Suppressor macrophage (primary cell): ENCODE results near the gene CDK10.

Source experiments
- DNase-seq, 4 experiments: peaks; one replicate each; pipeline ENCODE4 v3.0.0-alpha.2; 2020 to 2022

CDK10 gene

DNA sequence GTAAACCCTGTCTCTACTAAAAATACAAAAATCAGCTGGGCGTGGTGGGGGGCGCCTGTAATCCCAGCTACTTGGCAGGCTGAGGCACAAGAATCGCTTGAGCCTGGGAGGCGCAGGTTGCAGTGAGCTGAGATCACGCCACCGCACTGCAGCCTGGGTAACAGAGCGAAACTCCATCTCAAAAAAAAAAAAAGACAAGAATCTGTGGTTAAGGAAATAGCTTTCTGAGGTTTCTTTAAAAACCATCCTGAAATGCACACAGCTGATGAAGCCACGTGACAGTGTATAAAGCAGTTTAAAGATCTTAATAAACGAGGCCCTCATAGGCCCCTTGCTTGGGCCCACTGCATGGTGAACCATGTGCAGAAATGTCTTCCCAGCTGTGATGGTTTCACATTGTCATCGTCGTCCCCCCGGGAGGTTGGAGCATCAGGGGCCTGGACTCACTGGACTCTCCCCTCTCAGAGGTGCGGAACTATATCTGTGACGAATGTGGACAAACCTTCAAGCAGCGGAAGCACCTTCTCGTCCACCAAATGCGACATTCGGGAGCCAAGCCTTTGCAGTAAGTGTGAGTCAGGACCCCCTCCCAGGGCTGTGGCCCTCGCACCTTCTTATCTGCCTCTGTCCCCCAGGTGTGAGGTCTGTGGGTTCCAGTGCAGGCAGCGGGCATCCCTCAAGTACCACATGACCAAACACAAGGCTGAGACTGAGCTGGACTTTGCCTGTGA, 51.0 kb downstream of the CDK10 start:
- DNase-seq, result no peak

DNA sequence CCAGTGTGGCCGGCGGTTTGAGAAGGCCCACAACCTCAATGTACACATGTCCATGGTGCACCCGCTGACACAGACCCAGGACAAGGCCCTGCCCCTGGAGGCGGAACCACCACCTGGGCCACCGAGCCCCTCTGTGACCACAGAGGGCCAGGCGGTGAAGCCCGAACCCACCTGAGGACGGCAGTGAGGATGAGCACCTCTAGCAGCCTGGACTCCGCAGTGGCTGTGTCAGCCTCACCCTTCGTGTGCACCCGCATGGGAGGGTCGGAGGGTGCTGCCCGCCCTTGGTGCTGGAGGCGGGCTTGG, 51.5 kb downstream of the CDK10 start:
- DNase-seq, result no peak

DNA sequence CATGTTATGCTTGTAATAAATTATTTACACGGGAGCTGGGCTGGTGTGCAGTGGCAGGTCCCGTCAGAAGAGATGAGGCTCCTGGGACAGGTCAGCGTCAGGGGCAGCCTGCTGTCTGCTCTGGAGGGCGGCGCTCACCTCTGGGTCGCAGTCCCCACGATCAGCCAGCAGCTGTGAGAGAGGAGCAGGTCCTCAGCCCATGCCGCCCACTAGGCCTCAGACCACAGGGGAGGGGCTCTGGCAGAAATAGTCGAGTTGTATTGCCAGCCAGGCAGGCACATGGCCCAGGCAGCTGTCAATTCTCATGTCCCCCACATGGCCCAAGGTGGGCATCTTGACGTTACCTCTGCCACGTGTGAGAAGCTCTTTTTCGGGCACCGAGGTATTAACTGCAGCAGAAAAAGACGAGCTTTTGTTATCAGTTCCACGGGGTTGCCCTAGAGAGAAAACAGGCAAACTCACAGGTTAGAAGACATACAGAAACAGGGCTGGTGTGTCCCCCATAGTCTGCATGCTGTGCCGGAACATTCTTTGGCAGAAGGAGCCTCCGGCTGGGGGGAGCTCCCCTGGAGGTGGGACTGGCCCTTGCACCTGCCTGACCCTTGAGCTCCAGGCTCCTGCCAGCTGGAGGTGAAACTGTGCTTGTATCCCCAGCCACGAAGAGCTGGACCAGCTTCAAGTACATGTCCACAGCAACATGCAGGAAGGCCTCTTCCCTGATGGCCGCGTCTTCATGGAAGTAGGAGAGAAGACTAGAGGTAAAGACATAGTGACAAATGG, 52.2 kb downstream of the CDK10 start:
- DNase-seq, result no peak

DNA sequence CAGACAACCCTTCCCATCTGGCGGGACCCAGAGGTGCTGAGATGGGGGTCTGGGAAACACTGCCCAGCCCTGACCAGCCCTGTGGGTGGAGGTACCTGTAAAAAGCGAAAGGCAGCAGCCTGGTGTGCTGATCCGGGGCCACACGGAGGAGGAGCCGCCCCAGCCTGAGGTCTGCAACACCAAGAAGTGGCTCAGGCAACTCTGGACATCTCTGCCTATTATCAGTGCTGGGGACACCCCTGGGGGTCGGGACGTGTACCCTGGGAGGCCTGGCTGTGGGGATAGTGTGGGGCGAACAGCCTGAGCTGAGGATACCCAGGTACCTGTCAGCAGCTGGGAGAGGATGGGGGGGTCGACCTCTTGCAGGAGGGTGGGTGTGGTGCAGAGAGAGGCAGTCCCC, 52.9 kb downstream of the CDK10 start:
- DNase-seq, result no peak

DNA sequence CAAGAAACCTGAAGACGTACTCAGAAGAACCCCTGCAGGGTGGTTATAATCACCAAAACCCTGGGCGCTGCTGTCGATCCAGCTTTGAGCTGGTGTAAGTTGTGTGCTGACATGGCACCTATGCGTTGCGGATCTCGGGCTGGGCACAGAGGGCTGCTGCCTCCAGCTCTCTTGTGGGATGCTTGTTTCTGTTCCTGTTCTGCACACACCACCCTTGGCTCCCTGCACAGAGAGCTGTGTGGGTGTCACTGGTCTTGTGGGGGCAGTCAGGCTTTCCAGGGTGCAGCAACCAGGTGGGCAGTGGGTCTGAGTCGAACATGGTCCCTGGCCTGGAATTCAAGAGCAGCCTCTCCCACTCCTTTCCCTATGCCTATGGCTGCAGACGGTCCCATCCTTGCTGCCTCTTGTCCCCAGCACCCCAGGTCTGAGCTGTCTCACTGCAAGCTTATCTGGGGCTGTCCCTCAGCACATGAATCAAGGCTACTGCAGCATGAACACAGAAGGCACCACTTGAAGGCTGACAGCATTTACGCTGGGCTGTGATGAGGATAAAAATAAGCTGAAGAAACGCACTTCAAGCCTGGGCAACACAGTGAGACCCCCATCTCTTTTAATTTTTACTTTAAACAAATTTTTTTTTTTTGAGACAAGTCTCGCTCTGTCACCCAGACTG, 55.0 kb downstream of the CDK10 start:
- peak in 3 of 4 experiments; percentile 27 to 43 (median 38) for DNase-seq

DNA sequence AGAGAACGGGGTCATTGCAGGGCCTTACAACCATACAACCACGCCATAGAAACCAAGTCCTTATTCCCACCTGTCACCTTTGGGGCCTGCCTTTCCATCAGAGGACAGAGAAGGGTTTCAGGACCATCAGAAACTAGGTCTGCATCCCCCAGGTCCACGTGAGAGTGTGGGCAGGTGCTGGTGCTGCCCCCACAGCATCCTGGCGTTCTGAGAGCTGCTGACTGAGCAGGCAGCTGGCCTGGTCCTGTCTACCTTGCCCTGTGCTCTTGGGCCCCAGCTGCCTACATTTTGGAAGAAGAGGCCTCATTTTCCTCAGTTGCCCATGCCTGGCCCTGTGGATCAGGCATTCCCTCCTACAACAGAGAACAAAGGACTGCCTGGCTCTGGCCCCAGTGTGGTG, 56.5 kb downstream of the CDK10 start:
- no peak for DNase-seq

DNA sequence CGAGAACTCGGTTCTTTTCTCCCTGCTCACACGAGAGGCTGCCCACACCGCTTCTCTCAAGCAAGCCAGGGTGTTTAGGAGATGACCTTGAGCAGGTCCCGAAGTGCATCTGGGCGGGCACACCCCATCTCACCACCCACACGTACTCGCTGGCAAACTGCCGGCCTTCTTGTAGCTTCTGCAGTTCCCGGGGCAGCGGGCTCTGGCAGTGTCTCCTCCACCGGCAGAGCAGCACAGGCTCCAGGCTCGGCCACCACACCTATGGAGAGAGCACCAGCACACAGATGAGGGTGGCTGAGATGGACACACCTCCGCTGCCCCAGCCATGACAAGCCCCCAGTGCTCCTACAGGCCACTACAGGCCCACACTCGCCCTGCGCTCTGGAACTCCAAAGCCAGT, 58.3 kb downstream of the CDK10 start:
- DNase-seq, result no peak
